Measurements from ENCODE around the gene DPP9.

DPP9 gene

DNA sequence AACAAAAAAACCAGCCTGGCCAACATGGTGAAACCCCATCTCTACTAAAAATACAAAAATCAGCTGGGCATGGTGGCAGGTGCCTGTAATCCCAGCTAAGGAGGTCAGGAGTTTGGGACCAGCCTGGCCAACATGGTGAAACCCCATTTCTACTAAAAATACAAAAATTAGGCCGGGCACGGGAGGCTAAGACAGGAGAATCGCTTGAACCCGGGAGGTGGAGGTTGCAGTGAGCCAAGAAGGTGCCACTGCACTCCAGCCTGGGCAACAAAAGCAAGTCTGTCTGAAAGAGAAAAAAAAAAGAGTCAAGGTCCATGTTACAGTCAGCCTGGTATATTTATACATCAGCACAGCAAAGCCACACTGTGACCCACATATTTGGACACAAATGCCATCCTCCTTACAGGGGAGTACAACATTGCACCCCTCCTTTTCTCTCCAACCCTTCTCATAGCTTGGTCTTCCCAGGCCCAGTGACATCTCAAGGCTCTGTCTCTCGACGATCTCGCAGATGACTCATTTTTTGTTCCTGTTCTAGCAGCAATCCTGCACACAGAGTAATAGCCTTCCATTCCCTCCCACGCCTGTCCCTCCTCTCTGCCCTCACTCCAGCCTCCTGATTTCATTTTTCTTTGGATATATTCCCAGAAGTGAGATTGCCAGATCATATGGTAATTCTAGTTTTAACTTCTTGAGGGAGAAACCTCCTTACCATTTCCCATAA lies 21.0 kb upstream of the DPP9 start:
- no peak for DNase-seq
- H3K4me3 ChIP-seq (ENCODE audit: low read depth, low read length), result no peak overlapping the region
- no peaks in the 10 kb centered on the region for H3K36me3 ChIP-seq
- no peaks in the 10 kb centered on the region for H3K9me3 ChIP-seq
- H3K4me1 ChIP-seq, result peaks cover 11% of the 10 kb centered on the region
- TF ChIP-seq, protein P1, sequence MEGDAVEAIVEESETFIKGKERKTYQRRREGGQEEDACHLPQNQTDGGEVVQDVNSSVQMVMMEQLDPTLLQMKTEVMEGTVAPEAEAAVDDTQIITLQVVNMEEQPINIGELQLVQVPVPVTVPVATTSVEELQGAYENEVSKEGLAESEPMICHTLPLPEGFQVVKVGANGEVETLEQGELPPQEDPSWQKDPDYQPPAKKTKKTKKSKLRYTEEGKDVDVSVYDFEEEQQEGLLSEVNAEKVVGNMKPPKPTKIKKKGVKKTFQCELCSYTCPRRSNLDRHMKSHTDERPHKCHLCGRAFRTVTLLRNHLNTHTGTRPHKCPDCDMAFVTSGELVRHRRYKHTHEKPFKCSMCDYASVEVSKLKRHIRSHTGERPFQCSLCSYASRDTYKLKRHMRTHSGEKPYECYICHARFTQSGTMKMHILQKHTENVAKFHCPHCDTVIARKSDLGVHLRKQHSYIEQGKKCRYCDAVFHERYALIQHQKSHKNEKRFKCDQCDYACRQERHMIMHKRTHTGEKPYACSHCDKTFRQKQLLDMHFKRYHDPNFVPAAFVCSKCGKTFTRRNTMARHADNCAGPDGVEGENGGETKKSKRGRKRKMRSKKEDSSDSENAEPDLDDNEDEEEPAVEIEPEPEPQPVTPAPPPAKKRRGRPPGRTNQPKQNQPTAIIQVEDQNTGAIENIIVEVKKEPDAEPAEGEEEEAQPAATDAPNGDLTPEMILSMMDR (IDR thresholded peaks at IDR 0.05; ENCODE audit: low read depth, low read length), result no peak
- H3K27me3 ChIP-seq, result no peaks in the 10 kb centered on the region

DNA sequence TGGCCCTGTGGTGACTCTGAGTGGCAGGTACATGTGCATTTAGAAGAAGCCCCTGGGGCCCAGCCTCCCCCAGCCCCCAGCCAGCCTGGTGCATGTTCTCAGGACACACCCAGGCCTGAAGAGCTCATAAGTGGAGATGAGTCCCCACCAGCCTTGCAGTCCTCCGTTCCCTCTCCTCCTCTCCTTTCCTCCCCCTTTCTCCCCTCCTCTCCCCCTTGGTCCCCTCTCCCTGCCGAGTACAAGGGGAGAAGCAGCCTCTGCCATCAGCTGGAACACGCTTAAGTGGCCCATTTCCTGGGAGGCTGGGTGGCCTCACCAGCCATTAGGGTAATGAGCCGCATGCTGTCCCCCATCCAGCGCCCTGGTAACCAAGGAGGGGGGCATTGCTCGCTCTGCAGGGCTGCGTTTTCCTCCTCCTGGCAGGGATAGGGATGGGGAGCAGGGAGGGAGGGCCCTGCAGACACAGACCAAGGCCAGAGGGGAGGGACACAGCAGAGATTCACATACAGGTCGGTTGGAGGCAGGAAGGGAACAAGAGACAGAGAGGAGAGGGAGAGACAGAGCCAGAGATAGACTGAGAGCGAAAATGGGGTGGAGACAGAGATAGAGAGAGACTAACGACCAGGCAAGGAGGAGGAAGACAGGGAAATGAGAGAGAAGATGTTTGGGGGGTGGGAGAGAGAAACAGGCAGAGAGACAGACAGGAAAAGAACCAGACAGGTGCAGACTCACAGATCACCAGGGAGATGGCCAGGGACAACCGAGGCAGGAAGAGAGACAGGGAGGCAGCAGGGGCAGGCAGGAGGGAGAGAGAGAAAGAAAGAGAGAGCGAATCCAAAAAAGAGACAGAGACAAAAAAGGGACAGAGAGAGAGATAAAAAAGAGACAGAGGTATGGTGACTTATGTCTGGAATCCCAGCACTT lies 19.3 kb upstream of the DPP9 start:
- DNase-seq, result peak; percentile 62
- TF ChIP-seq, protein P1 (IDR thresholded peaks at IDR 0.05; ENCODE audit: low read depth, low read length), result no peak

DNA sequence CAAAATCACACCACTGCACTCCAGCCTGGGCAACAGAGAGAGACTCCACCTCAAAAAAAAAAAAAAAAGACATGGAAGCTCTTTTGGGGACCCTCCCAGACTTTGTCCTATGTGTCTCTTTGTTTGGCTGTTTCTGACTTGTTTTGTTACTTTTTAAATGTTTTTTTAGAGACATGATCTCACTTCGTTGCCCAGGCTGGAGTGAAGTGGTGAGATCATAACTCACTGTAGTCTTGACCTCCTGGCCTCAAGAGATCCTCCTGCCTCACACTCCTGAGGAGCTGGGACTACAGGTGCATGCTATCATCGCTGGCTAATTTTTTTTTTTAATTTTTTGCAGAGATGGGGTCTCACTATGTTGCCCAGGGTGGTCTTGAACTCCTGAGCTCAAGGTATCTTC lies 16.4 kb upstream of the DPP9 start:
- H3K36me3 ChIP-seq, result no peaks in the 10 kb centered on the region
- no peaks in the 10 kb centered on the region for H3K9me3 ChIP-seq
- DNase-seq, result no peak
- H3K4me1 ChIP-seq, result peaks cover 16% of the 10 kb centered on the region
- no peak overlapping the region for H3K4me3 ChIP-seq (ENCODE audit: low read depth, low read length)
- TF ChIP-seq, protein P1 (IDR thresholded peaks at IDR 0.05; ENCODE audit: low read depth, low read length), result no peak
- no peaks in the 10 kb centered on the region for H3K27me3 ChIP-seq

More for the DNA sequence above, 19.3 kb upstream of the DPP9 start:
- Histone ChIP-seq H3K4me3 (ENCODE audit: low read depth, low read length) (no peak overlapping the region), H3K4me1 (peaks cover 16% of the 10 kb centered on the region), H3K9me3 (no peaks in the 10 kb centered on the region), H3K36me3 (no peaks in the 10 kb centered on the region), H3K27me3 (no peaks in the 10 kb centered on the region)

DNA sequence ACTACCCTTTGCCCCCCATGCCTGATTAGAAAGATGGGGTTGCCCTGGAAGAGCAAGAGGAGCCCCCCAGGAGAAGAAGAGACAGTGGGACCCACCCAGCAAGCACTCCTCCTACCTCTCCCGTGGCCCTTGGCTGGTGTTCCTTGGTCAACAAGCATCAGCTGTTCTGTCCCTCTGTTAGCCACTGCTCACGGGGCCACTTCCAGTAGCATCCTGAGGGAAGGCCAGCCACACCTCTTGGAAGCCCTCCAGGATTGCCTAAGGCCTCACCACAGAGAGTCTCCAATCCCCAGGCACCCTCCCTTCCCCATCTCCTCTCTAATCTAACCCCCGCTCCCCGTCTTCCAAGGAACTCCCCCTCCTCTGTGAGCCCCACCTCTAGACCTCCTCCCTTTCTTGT lies 15.1 kb upstream of the DPP9 start:
- Histone ChIP-seq H3K36me3 (no peaks in the 10 kb centered on the region), H3K27me3 (no peaks in the 10 kb centered on the region), H3K9me3 (no peaks in the 10 kb centered on the region), H3K4me1 (peaks cover 13% of the 10 kb centered on the region), H3K4me3 (ENCODE audit: low read depth, low read length) (no peak overlapping the region)
- DNase-seq, result no peak
- TF ChIP-seq, protein P1 (IDR thresholded peaks at IDR 0.05; ENCODE audit: low read depth, low read length), result no peak

DNA sequence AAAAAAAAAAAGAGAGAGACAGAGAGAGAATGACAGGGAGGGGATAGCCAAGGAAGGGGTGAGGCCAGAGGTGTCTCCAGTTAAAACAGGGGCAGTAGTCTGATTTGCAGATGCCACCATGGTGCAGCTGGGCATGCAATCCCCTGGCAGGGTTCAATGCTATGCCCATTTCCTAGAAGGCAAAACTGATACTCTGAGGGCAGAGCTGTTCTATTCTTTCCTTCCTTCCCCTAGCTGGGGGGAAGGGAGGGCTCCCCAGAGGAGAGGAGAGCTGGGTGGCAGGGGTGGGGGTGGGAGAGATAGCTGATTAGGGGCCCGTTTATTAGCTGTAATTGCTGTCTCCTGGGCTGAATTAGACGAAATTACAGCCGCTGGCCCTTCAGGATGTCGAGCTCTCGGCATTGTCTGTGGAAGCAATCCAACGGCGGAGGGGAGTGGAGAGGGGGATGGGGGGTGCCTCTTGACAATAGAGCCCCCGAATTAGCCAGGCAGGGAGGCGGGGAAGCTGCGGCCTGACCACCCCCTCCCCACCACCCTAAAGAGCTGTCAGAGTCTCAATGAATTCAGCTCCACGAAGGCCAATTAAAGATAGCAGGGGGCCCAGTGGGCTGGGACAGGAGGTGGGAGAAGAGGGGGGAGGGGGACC lies 14.4 kb upstream of the DPP9 start:
- peak; percentile 50 for DNase-seq
- no peaks in the 10 kb centered on the region for H3K27me3 ChIP-seq

More for the DNA sequence above, 14.4 kb upstream of the DPP9 start:
- Histone ChIP-seq H3K36me3 (no peaks in the 10 kb centered on the region), H3K4me3 (ENCODE audit: low read depth, low read length) (peak overlapping the region; percentile 16; the same call in 1 of the 2 replicates), H3K4me1 (peaks cover 8% of the 10 kb centered on the region), H3K9me3 (no peaks in the 10 kb centered on the region)
- TF ChIP-seq, protein P1 (IDR thresholded peaks at IDR 0.05; ENCODE audit: low read depth, low read length), result no peak
